Measurements from ENCODE around the gene LRCOL1.

The LRCOL1 gene

GRCh38 chr12:132581348-132582057, 28.9 kb downstream of the LRCOL1 start:
- DNase-seq (ENCODE audit: low read depth) = no peak

GRCh38 chr12:132580701-132581292, 29.6 kb downstream of the LRCOL1 start:
- DNase-seq (ENCODE audit: low read depth) = no peak

- no peak for DNase-seq (ENCODE audit: low read depth)
Measured at GRCh38 chr12:132579744-132580143, 30.6 kb downstream of the LRCOL1 start.

- no peak for DNase-seq (ENCODE audit: low read depth)
Measured at GRCh38 chr12:132578826-132579225, 31.6 kb downstream of the LRCOL1 start.

- DNase-seq (ENCODE audit: low read depth) = no peak
Measured at GRCh38 chr12:132578118-132578517, 32.3 kb downstream of the LRCOL1 start.

DNA sequence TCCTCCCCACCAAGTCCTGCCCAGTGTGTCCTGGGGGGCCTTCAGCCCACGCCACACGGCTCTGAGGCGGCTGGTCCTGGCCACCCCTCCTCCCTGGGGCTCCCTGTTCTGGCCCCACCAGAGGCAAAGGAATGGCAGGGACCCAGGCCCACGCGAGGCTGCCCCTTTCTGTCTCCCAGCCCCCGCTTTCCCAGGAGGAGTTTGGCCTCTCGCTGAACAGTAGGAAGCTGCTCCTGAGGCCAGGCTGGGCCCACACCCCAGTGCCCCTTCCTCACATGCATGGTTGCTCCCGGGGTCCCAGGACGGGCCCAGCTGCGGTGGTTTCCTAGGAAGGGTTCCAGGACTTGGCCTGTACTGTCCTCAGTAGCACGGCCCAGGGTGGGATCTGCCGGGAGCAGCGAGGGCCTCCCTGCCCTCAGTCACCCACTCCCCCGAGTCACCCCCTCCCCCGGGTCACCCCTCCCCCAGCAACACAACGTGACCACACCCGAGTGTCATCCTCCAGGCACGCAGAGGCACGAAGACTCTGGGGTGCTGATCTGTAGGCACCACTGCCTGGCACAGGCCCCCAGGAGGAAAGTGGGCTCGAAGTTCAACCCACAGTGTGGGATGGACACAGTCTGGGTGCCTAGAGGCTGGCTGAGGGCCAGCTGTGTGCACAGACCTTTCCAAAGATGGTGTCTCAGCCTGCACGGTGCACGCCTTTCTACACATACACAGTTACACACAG, 33.0 kb downstream of the LRCOL1 start:
- DNase-seq (ENCODE audit: low read depth) = no peak

- no peak for DNase-seq (ENCODE audit: low read depth)
Measured at GRCh38 chr12:132576701-132577100, 33.7 kb downstream of the LRCOL1 start.

DNA sequence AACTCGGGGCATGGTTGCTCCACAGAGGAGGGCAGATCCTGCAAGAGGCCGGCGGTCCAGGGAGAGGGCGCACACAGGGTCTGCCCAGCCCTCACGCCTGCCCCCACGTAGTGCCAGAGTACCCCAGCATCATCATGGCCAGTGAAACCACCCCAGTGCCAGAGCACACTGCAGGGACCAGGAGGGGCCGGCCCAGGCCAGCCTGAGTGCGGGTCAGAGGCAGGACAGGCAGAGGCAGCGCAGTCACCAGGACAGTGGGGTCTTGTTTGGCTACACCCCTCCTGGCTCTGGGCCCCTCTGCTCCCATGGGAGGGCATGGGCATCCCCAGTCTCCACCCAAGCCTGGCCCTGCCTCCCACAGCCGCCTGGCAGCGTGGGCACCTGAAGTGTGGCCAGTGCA, 34.7 kb downstream of the LRCOL1 start:
- no peak for DNase-seq (ENCODE audit: low read depth)

GRCh38 chr12:132574271-132574996, 35.9 kb downstream of the LRCOL1 start:
- no peak for DNase-seq (ENCODE audit: low read depth)

- no peak for DNase-seq (ENCODE audit: low read depth)
Measured at GRCh38 chr12:132572801-132573760, 37.3 kb downstream of the LRCOL1 start.

- DNase-seq (ENCODE audit: low read depth) = no peak
Measured at GRCh38 chr12:132572106-132572505, 38.3 kb downstream of the LRCOL1 start.

DNA sequence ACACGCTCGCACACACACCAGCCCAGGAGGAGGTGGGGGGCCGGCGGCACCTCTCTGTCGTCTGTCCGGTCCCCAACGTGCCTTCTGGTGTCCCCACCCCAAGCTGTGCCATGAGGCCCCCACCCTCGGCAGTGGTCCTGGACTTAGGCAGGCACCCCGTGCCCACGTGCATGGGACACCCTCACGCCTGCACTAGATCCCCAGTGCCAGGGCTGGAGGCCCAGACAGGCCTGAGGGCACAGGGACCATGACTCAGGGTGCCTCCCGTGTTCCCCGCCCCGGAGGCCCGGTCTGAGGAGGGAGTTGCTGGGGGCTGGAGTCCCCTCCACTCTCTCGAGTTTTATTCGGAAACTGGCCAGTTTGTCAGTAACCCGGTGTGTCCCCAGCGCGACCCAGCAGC, 38.8 kb downstream of the LRCOL1 start:
- no peak for DNase-seq (ENCODE audit: low read depth)

DNA sequence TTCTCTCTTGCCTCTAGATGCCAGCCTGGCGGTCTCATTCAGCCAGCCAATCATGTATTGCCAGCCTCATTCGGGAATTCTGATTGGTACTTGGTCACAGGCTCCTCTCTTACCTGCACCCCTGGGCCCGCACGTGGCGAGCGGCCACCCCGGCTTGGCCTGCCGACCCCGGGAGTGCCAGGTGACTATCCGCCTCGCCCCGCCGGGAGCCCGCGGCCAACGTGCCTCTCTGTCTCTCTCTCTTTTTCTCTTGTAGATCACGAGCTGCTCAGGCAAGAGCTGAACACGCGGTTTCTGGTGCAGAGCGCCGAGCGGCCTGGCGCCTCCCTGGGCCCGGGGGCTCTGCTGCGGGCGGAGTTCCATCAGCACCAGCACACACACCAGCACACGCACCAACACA, 39.3 kb downstream of the LRCOL1 start:
- DNase-seq (ENCODE audit: low read depth) = no peak

- no peak for DNase-seq (ENCODE audit: low read depth)
Measured at GRCh38 chr12:132570635-132571034, 39.7 kb downstream of the LRCOL1 start.

- DNase-seq (ENCODE audit: low read depth) = no peak
Measured at GRCh38 chr12:132569856-132570480, 40.4 kb downstream of the LRCOL1 start.

DNA sequence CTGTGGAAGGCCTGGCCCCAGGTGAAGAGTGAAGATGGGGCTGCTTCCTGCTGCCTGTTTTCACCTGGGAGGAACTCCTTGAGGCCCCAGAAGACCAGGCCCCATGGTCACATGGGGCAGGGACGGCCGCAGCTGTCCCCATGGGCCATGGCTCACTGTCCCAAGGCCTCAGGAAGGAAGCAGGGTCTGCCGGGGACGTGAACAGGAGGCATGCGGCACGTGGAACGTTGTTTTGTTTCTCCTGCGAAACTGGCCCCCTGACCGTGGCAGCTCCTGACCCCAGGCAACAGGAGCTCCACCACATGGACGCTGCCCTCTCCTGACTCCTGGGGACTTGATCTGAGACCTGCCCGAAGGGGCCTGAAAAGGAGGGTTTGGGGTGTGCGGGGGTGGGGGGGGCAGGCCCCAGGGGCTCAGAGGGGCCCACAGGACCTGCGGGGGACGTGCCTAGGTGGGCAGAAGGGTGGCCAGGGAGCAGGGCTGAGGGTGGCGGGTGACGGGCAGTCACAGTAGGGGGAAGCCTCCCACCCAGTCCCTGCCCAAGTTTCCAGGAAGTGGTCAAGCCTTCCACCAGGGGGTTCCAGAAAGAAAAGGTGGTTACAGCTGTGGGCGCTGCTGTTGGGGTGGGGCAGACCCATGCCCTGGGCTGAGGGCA, 41.4 kb downstream of the LRCOL1 start:
- DNase-seq (ENCODE audit: low read depth) = no peak

DNA sequence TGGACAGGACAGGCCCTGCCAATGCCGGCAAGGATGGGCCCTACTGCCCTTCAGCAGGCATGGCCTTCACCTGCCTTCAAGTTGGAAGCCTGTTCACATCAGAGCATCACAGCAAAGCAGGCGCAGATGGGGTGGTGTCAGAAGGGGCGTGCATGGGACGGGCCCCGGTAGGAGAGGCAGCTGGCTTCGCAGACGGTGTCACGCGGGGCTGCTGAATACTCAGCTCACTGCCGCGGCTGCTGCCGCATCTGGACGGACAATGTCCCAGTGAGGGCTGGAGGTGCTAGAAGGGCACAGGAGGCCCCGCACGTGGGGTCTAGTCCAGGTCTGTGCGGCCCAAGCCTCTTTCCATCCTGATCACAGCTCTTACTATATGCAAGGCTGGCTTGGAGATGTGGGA, 42.1 kb downstream of the LRCOL1 start:
- no peak for DNase-seq (ENCODE audit: low read depth)

DNA sequence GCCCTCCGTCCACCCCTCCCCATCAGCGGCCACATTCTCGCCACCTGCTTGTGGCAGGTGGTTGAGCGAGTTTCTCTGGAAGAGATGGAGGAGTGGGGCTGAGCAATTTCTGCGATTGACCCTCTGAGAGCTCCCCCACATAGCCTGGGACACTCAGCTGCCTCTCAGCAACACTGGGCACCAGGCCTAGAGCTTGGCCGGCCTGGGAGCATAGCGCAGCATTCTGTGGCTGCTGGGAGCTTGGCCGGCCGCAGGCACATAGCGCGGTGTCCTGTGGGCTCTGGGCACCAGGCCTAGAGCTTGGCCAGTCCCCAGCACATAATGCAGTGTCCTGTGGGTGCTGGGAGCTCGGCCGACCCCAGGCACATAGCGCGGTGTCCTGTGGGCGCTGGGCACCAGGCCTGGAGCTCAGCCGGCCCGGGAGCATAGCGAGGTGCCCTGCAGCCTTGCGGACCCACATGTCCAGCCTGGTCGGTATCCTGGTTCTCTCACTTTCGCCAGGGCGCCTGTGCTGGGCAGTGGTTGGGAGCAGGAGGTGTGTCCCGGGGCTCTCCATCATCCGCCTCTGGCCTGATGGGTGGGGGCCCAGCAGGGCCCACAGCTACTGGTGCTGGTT, 43.8 kb downstream of the LRCOL1 start:
- no peak for DNase-seq (ENCODE audit: low read depth)

DNA sequence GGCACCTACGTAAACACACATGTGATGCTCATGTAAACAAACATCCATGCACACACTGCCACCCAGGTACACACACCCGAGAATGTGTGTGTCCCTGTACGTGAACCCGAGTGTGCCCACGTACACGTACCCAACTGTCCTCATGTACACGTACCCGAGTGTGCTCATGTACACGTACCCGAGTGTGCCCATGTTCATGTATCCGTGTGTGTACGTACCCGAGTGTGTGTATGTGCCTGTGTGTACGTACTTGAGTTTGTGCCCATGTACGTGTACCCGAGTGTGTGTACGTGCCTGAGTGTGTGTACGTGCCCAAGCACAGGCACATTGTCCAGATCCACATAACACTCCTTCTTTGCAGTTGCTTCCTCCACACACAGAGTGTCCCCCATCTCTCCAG, 45.0 kb downstream of the LRCOL1 start:
- DNase-seq (ENCODE audit: low read depth) = no peak

DNA sequence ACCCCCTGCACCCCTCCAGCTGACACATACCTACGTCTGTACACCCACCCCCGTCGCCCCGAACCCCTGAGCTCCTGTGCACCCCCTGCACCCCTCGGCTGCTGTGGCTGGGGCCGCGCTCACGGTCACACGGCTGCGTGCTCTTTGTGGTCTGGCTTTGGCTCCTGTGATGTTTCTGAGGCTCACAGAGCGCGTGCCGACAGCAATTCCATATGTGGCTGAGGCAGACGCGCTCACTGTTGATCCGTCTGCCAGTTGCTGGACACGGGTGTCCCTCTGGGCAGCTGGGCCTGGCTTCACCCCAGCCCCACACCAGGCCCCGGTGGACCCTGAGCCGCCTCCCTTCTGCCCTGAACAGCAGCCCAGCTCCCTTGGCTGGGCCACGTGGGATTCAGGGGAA, 46.5 kb downstream of the LRCOL1 start:
- DNase-seq (ENCODE audit: low read depth) = no peak
